K562 (cell line): ENCODE measurements around the gene CCDC138. TPM values are rescaled to one million over a fixed set of nuclear protein-coding genes. Genes with fewer than 3 reads are reported as not detected.

Source experiments
- BRCA1 ChIP-seq, 2 experiments: fragments of 450-650 bp in 1 of 2; sonication (generic) in 1 of 2; formaldehyde crosslinking in 1 of 2; IDR thresholded peaks; 2 replicates each; pipeline versions ENCODE4 v1.5.0 to v1.6.1; 2017 to 2020; ENCODE audit warnings: mild to moderate bottlenecking in 1 of 2, missing genetic modification reagents in 1 of 2
- DACH1 ChIP-seq: fragments of 450-650 bp; IDR thresholded peaks from 2 replicates; pipeline ENCODE4 v1.6.1; 2018; ENCODE audit not compliant: partially characterized antibody
- FOXA1 ChIP-seq: fragments of 450-650 bp; IDR thresholded peaks from 2 replicates; pipeline ENCODE4 v1.6.1; 2016; ENCODE audit warnings: mild to moderate bottlenecking, borderline replicate concordance
- KAT8 ChIP-seq: fragments of 450-650 bp; IDR thresholded peaks from 2 replicates; pipeline ENCODE4 v1.6.1; 2016; ENCODE audit warnings: low read depth, mild to moderate bottlenecking
- KDM4B ChIP-seq, 2 experiments: fragments of 450-650 bp in 1 of 2; sonication (generic) in 1 of 2; IDR thresholded peaks; 2 replicates each; pipeline ENCODE4 v1.6.1; 2016 to 2017; ENCODE audit warnings: borderline replicate concordance in 2 of 2, antibody characterized with exemption in 1 of 2, low read depth in 1 of 2, mild to moderate bottlenecking in 1 of 2
- NR2F6 ChIP-seq: fragments of 450-650 bp; formaldehyde crosslinking; IDR thresholded peaks from 2 replicates; pipeline ENCODE4 v1.4.0; 2020; ENCODE audit warnings: mild to moderate bottlenecking
- SRF ChIP-seq, 2 experiments: fragments of 250-450, 450-650 bp in 1 of 2; sonication (Bioruptor Pico) in 1 of 2; sonication (generic) in 1 of 2; formaldehyde crosslinking; IDR thresholded peaks; 2 replicates each; pipeline versions ENCODE4 v1.5.0 to v1.5.1; 2020 to 2022; ENCODE audit warnings: mild to moderate bottlenecking in 1 of 2, missing genetic modification reagents in 1 of 2
- ZEB2 ChIP-seq: fragments of 450-650 bp; IDR thresholded peaks from 2 replicates; pipeline ENCODE4 v1.6.1; 2016
- ZNF165 ChIP-seq: fragments of 250-450 bp; sonication (Bioruptor Pico); IDR thresholded peaks from 2 replicates; pipeline ENCODE4 v1.4.0; 2020; ENCODE audit warnings: borderline replicate concordance
- ZNF174 ChIP-seq: fragments of 250-450 bp; sonication (Bioruptor Pico); IDR thresholded peaks from 2 replicates; pipeline ENCODE4 v1.4.0; 2020; ENCODE audit warnings: mild to moderate bottlenecking
- ZNF175 ChIP-seq: fragments of 200-800 bp; sonication (Bioruptor generic); IDR thresholded peaks from 2 replicates; pipeline ENCODE4 v1.6.1; 2016; ENCODE audit warnings: low read depth, mild to moderate bottlenecking, missing genetic modification characterization, missing compliant biosample characterization
- ZNF384 ChIP-seq: IDR thresholded peaks from 2 replicates; pipeline ENCODE4 v1.6.1; 2012; ENCODE audit warnings: low read depth, low read length, improper control_type of control experiment
- ZNF551 ChIP-seq: fragments of 250-450 bp; sonication (Bioruptor Pico); IDR thresholded peaks from 2 replicates; pipeline ENCODE4 v1.5.0; 2021; ENCODE audit warnings: mild to moderate bottlenecking, moderate library complexity
- ZNF655 ChIP-seq: fragments of 250-450 bp; sonication (Bioruptor Pico); IDR thresholded peaks from 2 replicates; pipeline ENCODE4 v1.5.0; 2021
- ZNF707 ChIP-seq: fragments of 250-450 bp; sonication (Bioruptor Pico); conservative IDR thresholded peaks from 2 replicates; pipeline ENCODE4 v1.8.0; 2022; ENCODE audit warnings: inconsistent platforms, mild to moderate bottlenecking, moderate library complexity
- ZSCAN29 ChIP-seq: fragments of 450-650 bp; IDR thresholded peaks from 2 replicates; pipeline ENCODE4 v1.6.1; 2017
- ZSCAN32 ChIP-seq: fragments of 450-650 bp; formaldehyde crosslinking; IDR thresholded peaks from 2 replicates; pipeline ENCODE4 v1.4.0; 2020; ENCODE audit warnings: mild to moderate bottlenecking, moderate library complexity
- polyA plus RNA-seq, 8 experiments: library from polyadenylated mRNA; depleted of rRNA in 4 of 8; stranded (reverse) in 5 of 8; unstranded in 3 of 8; fragments of >200 nt; fragmentation: Nextera tagmentation in 2 of 8; fragmentation: Illumina TruSeq in 1 of 8; extraction: Ambion mirVana in 2 of 8; extraction: Trizol in 1 of 8; gene quantifications; 2 replicates each; pipeline versions ENCODE4 v1.2.1 to v1.2.3, GENCODE V29; 2011 to 2014; ENCODE audit warnings: inconsistent platforms in 1 of 8, missing spikeins in 1 of 8
- total RNA-seq, 7 experiments: library from RNA; depleted of rRNA in 6 of 7; stranded (reverse); fragments of >200 nt in 6 of 7; fragmentation: Illumina TruSeq in 2 of 7; extraction: Trizol in 2 of 7; gene quantifications; 2 replicates each; pipeline versions ENCODE4 v1.2.1 to v1.2.3, GENCODE V29; 2011 to 2021; ENCODE audit warnings: low replicate concordance in 1 of 7
- TF ChIP-seq, protein P1 (sequence below): sonication (generic); formaldehyde crosslinking; IDR thresholded peaks from 2 replicates; pipeline ENCODE4 v1.8.1; 2023; ENCODE audit warnings: mild to moderate bottlenecking, missing genetic modification reagents
- TF ChIP-seq, protein P2 (sequence below): fragments of 250-450 bp; sonication (Bioruptor Pico); IDR thresholded peaks from 2 replicates; pipeline ENCODE4 v1.5.0; 2020; ENCODE audit warnings: mild to moderate bottlenecking, borderline replicate concordance

CCDC138 gene
- total and polyA plus RNA-seq, 9 of the 15 experiments (the other 6 are each of a cell fraction or from before 2014, with no cell fraction given), result 17.5 to 44.6 (median 26.7) TPM

- TF ChIP-seq, protein P1, sequence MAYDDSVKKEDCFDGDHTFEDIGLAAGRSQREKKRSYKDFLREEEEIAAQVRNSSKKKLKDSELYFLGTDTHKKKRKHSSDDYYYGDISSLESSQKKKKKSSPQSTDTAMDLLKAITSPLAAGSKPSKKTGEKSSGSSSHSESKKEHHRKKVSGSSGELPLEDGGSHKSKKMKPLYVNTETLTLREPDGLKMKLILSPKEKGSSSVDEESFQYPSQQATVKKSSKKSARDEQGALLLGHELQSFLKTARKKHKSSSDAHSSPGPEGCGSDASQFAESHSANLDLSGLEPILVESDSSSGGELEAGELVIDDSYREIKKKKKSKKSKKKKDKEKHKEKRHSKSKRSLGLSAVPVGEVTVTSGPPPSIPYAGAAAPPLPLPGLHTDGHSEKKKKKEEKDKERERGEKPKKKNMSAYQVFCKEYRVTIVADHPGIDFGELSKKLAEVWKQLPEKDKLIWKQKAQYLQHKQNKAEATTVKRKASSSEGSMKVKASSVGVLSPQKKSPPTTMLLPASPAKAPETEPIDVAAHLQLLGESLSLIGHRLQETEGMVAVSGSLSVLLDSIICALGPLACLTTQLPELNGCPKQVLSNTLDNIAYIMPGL, result 0 out of 2 replicates have a peak, but pooled peaks have one; percentile 40
- TF ChIP-seq ZSCAN32 (CRISPR knock-in tag) (no peak), ZNF707 (CRISPR knock-in tag) (no peak), ZNF551 (CRISPR knock-in tag) (no peak), SRF (CRISPR knock-in tag; IDR thresholded peaks at IDR 0.05) (no peak), BRCA1 (IDR thresholded peaks at IDR 0.05) (no peak), BRCA1 (CRISPR knock-in tag; IDR thresholded peaks at IDR 0.05) (no peak), KAT8 (no peak), FOXA1 (no peak), DACH1 (no peak), ZNF384 (no peak), NR2F6 (CRISPR knock-in tag) (no peak), KDM4B (IDR thresholded peaks at IDR 0.05; ENCODE audit: borderline replicate concordance in 2 of 2, low read depth in 1 of 2) (peak in 1 of 2 experiments; percentile 87; a peak in 1 of 4 replicates), ZEB2 (0 out of 2 replicates have a peak, but pooled peaks have one; percentile 19), ZNF655 (CRISPR knock-in tag) (no peak), ZNF174 (CRISPR knock-in tag) (no peak), ZSCAN29 (no peak), ZNF175 (no peak), ZNF165 (CRISPR knock-in tag) (no peak)
- TF ChIP-seq, protein P2, sequence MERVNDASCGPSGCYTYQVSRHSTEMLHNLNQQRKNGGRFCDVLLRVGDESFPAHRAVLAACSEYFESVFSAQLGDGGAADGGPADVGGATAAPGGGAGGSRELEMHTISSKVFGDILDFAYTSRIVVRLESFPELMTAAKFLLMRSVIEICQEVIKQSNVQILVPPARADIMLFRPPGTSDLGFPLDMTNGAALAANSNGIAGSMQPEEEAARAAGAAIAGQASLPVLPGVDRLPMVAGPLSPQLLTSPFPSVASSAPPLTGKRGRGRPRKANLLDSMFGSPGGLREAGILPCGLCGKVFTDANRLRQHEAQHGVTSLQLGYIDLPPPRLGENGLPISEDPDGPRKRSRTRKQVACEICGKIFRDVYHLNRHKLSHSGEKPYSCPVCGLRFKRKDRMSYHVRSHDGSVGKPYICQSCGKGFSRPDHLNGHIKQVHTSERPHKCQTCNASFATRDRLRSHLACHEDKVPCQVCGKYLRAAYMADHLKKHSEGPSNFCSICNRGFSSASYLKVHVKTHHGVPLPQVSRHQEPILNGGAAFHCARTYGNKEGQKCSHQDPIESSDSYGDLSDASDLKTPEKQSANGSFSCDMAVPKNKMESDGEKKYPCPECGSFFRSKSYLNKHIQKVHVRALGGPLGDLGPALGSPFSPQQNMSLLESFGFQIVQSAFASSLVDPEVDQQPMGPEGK (CRISPR knock-in tag), result no peak
These were observed at the start of gene CCDC138 (continued) for GRCh38 chr2:108786354-108787215.
